GM12892 (cell line): ENCODE data around the gene NKX1-2.

ENCODE experiments used
- POLR2A ChIP-seq: IDR thresholded peaks from 2 replicates; pipeline ENCODE4 v1.6.1; 2011; ENCODE audit warnings: low read depth, low read length, control low read depth
- POLR2AphosphoS5 ChIP-seq: IDR thresholded peaks from 2 replicates; pipeline ENCODE4 v1.6.1; 2011; ENCODE audit warnings: low read depth, low read length, control low read depth

DNA sequence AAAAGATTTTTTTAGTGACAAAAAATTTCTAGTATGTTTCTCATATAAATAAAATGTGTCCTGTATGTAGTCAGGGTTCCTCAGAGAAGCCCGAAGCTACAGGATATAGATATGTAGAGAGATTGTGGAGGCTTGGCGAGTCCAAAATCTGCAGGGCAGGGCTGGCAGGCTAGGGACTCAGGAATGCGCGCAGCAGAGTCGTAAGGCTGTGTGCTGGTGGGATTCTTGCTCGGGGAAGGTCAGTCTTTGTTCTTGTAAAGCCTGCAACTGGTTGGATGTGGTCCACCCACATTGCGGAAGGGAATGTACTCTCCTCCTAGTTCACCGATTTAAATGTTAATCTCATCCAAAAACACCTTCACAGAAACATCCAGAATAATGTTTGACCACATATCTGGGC, 42.4 kb upstream of the NKX1-2 start:
- TF ChIP-seq POLR2A (no peak), POLR2AphosphoS5 (no peak)
